Small intestine (tissue), 7 donors: ENCODE measurements around the gene SDCCAG8. TPM values are rescaled to one million over a fixed set of nuclear protein-coding genes. Genes with fewer than 3 reads are reported as not detected.

Source experiments
- DNase-seq, 2 donors: peaks; one replicate each; pipeline versions ENCODE4 v3.0.0 to v3.0.0-alpha.2; 2013
- FAIRE-seq: peaks from 2 replicates; lab custom pipeline; 2012; peaks lifted over from hg19 to GRCh38; lab: Jason Lieb, UNC
- H3K27ac ChIP-seq, 3 donors: one replicate each; pipeline ENCODE4 v1.5.1; 2013; ENCODE audit warnings: low read length in 2 of 3, mild to moderate bottlenecking in 2 of 3, control low read depth in 1 of 3, inconsistent platforms in 1 of 3, low read depth in 1 of 3, moderate library complexity in 1 of 3
- H3K27me3 ChIP-seq, 3 donors: one replicate each; pipeline ENCODE4 v1.6.1; 2013; ENCODE audit warnings: low read length in 3 of 3, inconsistent platforms in 1 of 3; ENCODE audit not compliant: control insufficient read depth in 3 of 3, insufficient read depth in 3 of 3
- H3K36me3 ChIP-seq, 3 donors: one replicate each; pipeline ENCODE4 v1.6.1; 2013; ENCODE audit warnings: low read length in 3 of 3, inconsistent platforms in 1 of 3, low read depth in 1 of 3, mild to moderate bottlenecking in 1 of 3, moderate library complexity in 1 of 3; ENCODE audit not compliant: control insufficient read depth in 3 of 3, insufficient read depth in 2 of 3
- H3K4me1 ChIP-seq, 3 donors: one replicate each; pipeline ENCODE4 v1.6.1; 2013; ENCODE audit warnings: low read length in 2 of 3, inconsistent platforms in 1 of 3, low read depth in 1 of 3, mild to moderate bottlenecking in 1 of 3, moderate library complexity in 1 of 3; ENCODE audit not compliant: control insufficient read depth in 3 of 3, insufficient read depth in 2 of 3
- H3K4me3 ChIP-seq, 3 donors: one replicate each; pipeline ENCODE4 v1.5.1; 2013; ENCODE audit warnings: low read length in 3 of 3, control low read depth in 1 of 3, inconsistent platforms in 1 of 3, low read depth in 1 of 3, mild to moderate bottlenecking in 1 of 3, moderate library complexity in 1 of 3
- H3K9me3 ChIP-seq, 2 donors: one replicate each; pipeline ENCODE4 v1.6.1; 2013; ENCODE audit warnings: low read depth in 1 of 2, low read length in 1 of 2; ENCODE audit not compliant: control insufficient read depth in 2 of 2, insufficient read depth in 1 of 2
- WGBS, 3 donors: extraction: QIAGEN DNeasy Blood & Tissue Kit; methylation state at CpG; one replicate each; pipeline ENCODE4 v1.1.7; 2013; 5-methylcytosine and 5-hydroxymethylcytosine counted together
- polyA plus RNA-seq, 4 donors: library from polyadenylated mRNA; stranded (reverse) in 3 of 4; unstranded in 1 of 4; fragments of 200-250 nt in 3 of 4; fragments of 120-200 nt in 1 of 4; gene quantifications; one replicate each; pipeline versions ENCODE4 v1.2.1 to v1.2.3, GENCODE V29; 2013
- donor health status: healthy with polysubstance abuse.
- donor health status: control.
- donor health status: control.
- donor health status: Bipolar disorder and iron deficiency.
- donor health status: healthy.

SDCCAG8 gene
- polyA plus RNA-seq, 4 donors = 19.2 to 32.2 (median 23.6) TPM

DNA sequence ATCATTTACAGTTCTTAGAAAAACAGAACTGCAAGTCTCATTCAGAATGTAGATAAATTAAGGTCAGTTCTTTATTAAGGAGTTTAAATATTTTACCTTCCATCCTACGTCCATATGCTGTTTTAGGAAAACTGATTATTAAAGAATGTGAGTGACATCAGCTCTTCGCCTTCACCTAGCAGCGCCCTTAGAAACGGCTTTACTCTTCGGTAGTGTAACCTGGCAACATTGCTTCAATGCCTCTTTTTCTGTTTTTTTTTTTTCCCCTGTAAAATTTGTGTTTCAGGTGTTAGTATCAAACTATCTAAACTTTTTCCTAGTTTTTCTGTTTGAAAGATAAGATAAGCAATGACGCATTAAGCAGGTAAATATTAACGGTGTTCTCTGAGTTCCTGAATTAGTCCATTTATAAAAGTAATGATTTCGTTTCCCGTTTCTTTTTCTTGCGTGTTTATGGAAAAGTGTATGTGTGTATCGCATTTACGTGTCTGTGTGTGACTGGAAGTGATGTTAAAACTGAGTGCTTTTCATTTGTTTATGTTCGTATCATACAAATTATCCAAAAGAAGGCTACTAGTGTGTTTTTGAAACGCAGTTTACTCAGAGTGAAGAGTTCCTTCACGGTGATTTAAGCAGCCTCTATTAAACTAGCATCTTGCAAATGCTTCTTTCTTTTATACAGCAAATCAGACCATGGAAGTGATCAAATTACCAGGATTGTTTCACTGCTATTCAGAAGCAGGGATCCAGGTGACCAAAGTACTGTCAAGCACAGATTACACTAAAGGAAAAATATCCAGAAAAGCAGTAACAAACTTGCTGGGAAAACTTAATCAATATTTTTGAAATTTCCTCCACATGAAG lies 139.0 kb downstream of the SDCCAG8 start:
- no peak for FAIRE-seq
- 34 to 60% (median 49%) methylated on average over 15 of the region's 15 CpGs for WGBS, 3 donors

DNA sequence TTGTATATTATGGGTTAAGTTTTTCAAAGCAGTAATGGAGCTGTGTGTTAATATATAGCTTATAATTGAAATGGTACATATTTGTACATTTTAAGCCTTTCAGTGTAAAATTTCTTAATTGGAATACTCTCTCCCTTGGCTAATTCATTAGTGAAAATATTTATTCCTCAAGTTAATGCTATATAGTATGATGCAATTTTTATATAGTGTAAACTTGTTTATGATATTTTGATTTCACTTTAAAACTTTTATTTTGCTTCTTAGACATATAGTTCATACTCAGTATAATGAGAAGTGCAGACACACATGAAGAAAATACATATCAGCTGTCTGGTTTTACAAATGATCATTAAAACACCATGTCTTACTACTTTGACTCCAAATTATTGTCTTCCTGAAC lies 140.6 kb downstream of the SDCCAG8 start:
- no peak overlapping the region for H3K4me3 ChIP-seq
- DNase-seq = no peak
- H3K4me1 ChIP-seq = no peaks in the 10 kb centered on the region
- H3K36me3 ChIP-seq = peaks cover 0 to 8% (median 0%) of the 10 kb centered on the region in 3 donors
- no peak overlapping the region for H3K27ac ChIP-seq
- no peaks in the 10 kb centered on the region for H3K9me3 ChIP-seq
- H3K27me3 ChIP-seq = no peaks in the 10 kb centered on the region
- no peak for FAIRE-seq

More for the DNA sequence above, 139.0 kb downstream of the SDCCAG8 start:
- Histone ChIP-seq H3K36me3 (peaks cover 0 to 16% (median 0%) of the 10 kb centered on the region in 3 donors), H3K27ac (no peak overlapping the region), H3K4me3 (no peak overlapping the region), H3K4me1 (no peaks in the 10 kb centered on the region), H3K9me3 (no peaks in the 10 kb centered on the region), H3K27me3 (no peaks in the 10 kb centered on the region)
- DNase-seq = peak; percentile 2 to 5

DNA sequence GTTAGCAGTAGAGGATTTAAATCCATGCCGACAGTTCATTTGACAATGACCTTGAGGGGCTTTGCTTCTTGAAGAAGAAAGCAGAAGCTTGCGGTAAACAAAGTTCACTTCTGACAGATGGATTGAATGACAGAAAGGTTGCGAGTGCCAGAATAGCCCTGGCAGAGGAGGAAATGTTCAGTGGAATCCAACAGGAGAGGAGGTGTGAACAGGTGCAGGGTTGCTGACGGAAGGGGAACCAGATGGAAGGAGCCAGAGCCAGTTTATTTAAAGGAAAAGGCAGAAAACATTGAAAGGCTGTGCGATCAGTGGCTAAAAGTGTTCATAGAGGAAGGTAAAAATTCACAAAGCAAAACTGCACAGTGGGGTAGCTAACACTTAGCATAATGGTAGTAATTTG lies 141.0 kb downstream of the SDCCAG8 start:
- DNase-seq = no peak
- whole genome bisulfite sequencing, 3 donors = 85 to 89% (median 86%) methylated on average over 5 of the region's 5 CpGs
- H3K36me3 ChIP-seq = peaks cover 0 to 6% (median 0%) of the 10 kb centered on the region in 3 donors
- H3K4me3 ChIP-seq = no peak overlapping the region
- no peaks in the 10 kb centered on the region for H3K9me3 ChIP-seq
- H3K4me1 ChIP-seq = no peaks in the 10 kb centered on the region
- H3K27me3 ChIP-seq = no peaks in the 10 kb centered on the region
- no peak for FAIRE-seq
- H3K27ac ChIP-seq = no peak overlapping the region

DNA sequence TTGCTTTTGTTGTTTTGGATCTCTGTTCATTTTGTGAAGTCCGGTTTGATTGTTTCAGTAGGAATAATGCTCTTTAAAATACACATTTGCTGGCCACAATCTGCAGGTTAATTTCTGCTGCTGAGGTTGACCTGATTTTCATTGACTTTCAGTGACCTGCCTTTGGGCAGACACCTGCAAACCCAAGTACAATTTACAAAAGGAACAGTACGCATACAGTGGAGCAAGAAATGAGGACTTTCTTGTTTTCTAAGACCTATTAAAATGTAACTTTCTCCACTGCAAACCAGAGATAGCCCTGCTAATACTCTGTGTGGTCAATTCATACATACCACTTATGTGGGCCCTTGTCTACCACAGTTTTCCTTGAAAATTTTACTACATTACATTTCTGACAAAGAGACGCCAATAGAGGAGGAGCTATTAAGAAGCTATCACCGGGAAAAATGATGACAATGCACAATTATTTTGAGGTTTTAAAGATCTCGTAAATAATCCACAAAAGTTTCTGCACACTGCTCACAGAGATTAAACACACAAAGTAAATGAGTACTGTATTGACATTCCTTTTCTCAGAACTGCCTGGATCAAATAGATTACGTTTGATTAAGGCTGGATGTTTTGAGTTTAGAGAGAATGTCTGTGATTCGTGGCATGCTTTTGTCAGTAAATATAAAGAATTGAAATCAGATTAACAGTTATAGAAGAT lies 141.9 kb downstream of the SDCCAG8 start:
- H3K36me3 ChIP-seq = peaks cover 0 to 8% (median 0%) of the 10 kb centered on the region in 3 donors
- no peaks in the 10 kb centered on the region for H3K27me3 ChIP-seq
- no peaks in the 10 kb centered on the region for H3K4me1 ChIP-seq
- FAIRE-seq (no peak), DNase-seq (no peak)
- WGBS, 3 donors = 80 to 83% (median 80%) methylated on average over 7 of the region's 7 CpGs
- H3K27ac ChIP-seq = no peak overlapping the region
- H3K4me3 ChIP-seq = no peak overlapping the region
- H3K9me3 ChIP-seq = no peaks in the 10 kb centered on the region

DNA sequence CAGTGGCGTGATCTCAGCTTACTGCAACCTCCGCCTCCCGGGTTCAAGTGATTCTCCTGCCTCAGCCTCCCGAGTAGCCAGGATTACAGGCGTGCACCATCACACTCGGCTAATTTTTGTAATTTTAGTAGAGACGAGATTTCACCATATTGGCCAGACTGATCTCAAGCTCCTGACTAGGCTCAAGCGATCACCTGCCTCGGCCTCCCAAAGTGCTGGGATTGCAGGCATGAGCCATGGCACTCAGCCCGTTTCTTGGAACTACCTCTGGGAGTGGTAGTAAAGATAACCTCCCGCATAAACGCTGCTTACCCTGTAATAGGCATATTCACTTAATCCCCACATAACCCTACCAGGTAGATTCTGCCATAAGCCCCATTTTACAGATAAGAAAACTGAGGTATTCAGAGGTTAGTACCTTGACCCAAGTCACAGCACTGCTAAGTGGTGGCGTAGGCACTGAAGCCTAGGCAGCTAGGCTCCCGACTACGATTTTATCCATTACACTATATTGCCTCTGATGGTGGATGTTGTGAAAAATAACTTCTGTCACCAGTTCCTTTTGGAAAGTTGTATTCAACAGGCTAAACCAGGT lies 143.8 kb downstream of the SDCCAG8 start:
- Histone ChIP-seq H3K27ac (no peak overlapping the region), H3K4me1 (no peaks in the 10 kb centered on the region), H3K9me3 (no peaks in the 10 kb centered on the region), H3K36me3 (peaks cover 0 to 14% (median 0%) of the 10 kb centered on the region in 3 donors), H3K4me3 (no peak overlapping the region), H3K27me3 (no peaks in the 10 kb centered on the region)
- DNase-seq (no peak), FAIRE-seq (no peak)
- 96 to 97% (median 97%) methylated on average over 15 of the region's 15 CpGs for WGBS, 3 donors

DNA sequence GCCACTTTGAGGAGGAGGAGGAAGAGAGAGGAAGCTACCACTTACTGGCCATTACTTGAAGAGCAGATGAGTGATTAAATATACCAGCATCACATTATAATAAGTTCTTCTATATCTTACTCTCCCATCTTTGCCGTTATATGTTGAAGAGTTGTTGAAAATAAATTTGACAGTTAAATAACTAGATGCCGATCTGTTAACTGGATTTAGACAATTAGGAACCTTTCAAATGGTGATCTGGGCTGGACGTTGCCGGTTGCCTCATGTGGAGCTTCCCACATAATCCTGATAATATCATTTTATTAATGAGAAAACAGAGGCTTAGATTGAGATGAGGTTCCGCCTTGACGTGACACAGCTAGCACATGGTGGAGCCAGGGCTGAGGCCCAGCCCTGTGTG lies 147.0 kb downstream of the SDCCAG8 start:
- WGBS, 3 donors = 97 to 99% (median 97%) methylated on average over 6 of the region's 6 CpGs
- Histone ChIP-seq H3K4me1 (no peaks in the 10 kb centered on the region), H3K4me3 (no peak overlapping the region), H3K27ac (no peak overlapping the region), H3K27me3 (no peaks in the 10 kb centered on the region), H3K9me3 (no peaks in the 10 kb centered on the region), H3K36me3 (peaks cover 0 to 14% (median 0%) of the 10 kb centered on the region in 3 donors)
- FAIRE-seq (no peak), DNase-seq (no peak)

DNA sequence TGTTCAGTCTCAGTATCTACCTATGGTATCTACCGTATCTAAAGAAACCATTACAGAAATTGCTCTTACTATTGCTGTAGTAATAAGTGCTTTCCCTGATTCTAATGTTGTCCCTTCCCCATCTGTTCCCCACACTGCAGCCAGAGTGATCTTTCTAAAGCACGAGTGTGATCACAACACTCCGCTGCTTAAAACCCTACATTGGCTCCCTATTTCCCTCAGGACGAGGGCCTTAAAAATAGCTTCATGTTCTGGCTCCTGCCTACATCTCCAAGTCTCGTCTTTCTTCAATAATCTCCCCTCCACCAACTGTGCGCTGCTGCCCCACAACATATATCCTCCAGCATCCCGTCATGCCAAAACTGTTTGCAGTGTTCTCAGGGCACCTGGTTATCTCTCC lies 150.6 kb downstream of the SDCCAG8 start:
- 95 to 98% (median 96%) methylated on average over 7 of the region's 7 CpGs for WGBS, 3 donors
- no peak for DNase-seq
- FAIRE-seq = no peak
- Histone ChIP-seq H3K27me3 (no peaks in the 10 kb centered on the region), H3K27ac (no peak overlapping the region), H3K9me3 (no peaks in the 10 kb centered on the region), H3K36me3 (peaks cover 0 to 10% (median 0%) of the 10 kb centered on the region in 3 donors), H3K4me1 (no peaks in the 10 kb centered on the region), H3K4me3 (no peak overlapping the region)

DNA sequence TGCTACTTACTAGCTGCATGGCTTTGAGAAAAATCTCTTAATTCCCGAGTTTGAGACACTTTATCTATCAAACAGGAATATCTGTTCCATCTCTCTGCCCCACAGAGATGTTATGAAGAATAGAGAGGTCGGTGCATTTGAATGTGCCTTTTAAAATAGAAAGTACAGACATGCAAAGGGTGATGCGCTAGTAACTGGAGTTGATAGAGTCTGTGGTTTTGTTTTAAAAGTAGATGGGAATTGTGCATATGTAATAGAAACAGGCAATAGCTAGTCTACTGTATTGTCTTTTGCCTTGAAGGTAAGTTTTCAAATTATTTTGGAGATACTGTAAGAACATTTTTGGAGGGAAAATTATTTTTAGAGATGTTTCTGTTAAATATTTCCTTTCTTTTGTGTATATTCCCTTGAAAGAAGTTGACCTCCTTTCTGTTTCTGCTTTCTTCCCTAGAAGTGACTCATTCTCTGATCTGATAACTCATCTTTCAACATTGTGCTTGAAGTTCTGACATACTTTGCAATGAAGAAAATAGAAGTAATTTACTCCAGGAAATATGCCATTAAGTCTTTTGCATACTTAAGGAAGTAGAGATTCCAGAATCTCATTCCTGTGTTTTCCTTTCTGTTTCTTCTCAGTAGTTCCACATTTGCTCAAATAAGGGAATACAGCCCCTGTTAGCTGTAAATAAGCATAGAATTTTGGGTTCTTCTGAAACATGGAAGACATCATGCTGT lies 151.6 kb downstream of the SDCCAG8 start:
- peaks cover 0 to 9% (median 0%) of the 10 kb centered on the region in 3 donors for H3K36me3 ChIP-seq
- H3K4me3 ChIP-seq = no peak overlapping the region
- DNase-seq (no peak), FAIRE-seq (no peak)
- WGBS, 3 donors = 71 to 75% (median 72%) methylated on average over 3 of the region's 3 CpGs
- no peaks in the 10 kb centered on the region for H3K4me1 ChIP-seq
- no peaks in the 10 kb centered on the region for H3K27me3 ChIP-seq
- H3K9me3 ChIP-seq = no peaks in the 10 kb centered on the region
- H3K27ac ChIP-seq = no peak overlapping the region
